BJ (cell line): ENCODE data around the gene STON2. TPM values are rescaled to one million over a fixed set of nuclear protein-coding genes. Genes with fewer than 3 reads are reported as not detected.

Experiments
- CTCF ChIA-PET: fragments of 350-600 bp; formaldehyde crosslinking; extraction: SDS; loops from one replicate; lab custom pipeline; 2021; ENCODE audit warnings: antibody characterized with exemption, inconsistent platforms; lab: Yijun Ruan, JAX
- POLR2A ChIA-PET: fragments of 300-600 bp; sonication (Branson Sonifier 250); formaldehyde crosslinking; extraction: SDS; loops from one replicate; lab custom pipeline; 2021; ENCODE audit warnings: antibody characterized with exemption; lab: Charles Lee
- DNase-seq: peaks from one replicate; pipeline ENCODE4 v3.0.0-alpha.2; 2011; ENCODE audit warnings: low read depth
- H3K27me3 ChIP-seq: 2 replicates; pipeline ENCODE4 v1.6.0; 2011; ENCODE audit warnings: low read length; ENCODE audit not compliant: control insufficient read depth, insufficient read depth
- H3K36me3 ChIP-seq: 2 replicates; pipeline ENCODE4 v1.5.1; 2011; ENCODE audit warnings: low read length; ENCODE audit not compliant: control insufficient read depth, insufficient read depth
- H3K4me3 ChIP-seq: 2 replicates; pipeline ENCODE4 v1.5.1; 2011; ENCODE audit warnings: low read depth, mild to moderate bottlenecking, control low read depth, low read length
- CTCF ChIP-seq: IDR thresholded peaks from 2 replicates; pipeline ENCODE4 v1.5.1; 2011; ENCODE audit warnings: low read depth, mild to moderate bottlenecking, control low read depth, inconsistent platforms, low read length, moderate library complexity; ENCODE audit not compliant: insufficient read depth
- polyA plus RNA-seq: library from polyadenylated mRNA; depleted of rRNA; stranded (reverse); fragments of >200 nt; gene quantifications from 2 replicates; pipeline ENCODE4 v1.2.3, GENCODE V29; 2011

Gene STON2
- polyA plus RNA-seq, 1 experiment = not detected

- no peak overlapping the region for H3K4me3 ChIP-seq
- no peaks in the 10 kb centered on the region for H3K27me3 ChIP-seq
- ChIA-PET CTCF (no interaction called here), POLR2A (no interaction called here)
- no peak for TF ChIP-seq CTCF
- H3K36me3 ChIP-seq = no peaks in the 10 kb centered on the region
- no peak for DNase-seq
Observed at GRCh38 chr14:81313200-81313599, 86.9 kb downstream of the STON2 start.

GRCh38 chr14:81312289-81312876, 87.7 kb downstream of the STON2 start:
- DNase-seq = no peak
- no peaks in the 10 kb centered on the region for H3K27me3 ChIP-seq
- H3K4me3 ChIP-seq = no peak overlapping the region
- no peaks in the 10 kb centered on the region for H3K36me3 ChIP-seq
- ChIA-PET CTCF (no interaction called here), POLR2A (interaction anchor here (0.6 kb wide), 1 partner anchor 164 kb away, joined by 3 read pairs; no protein-coding TSS in a partner anchor)
- no peak for TF ChIP-seq CTCF

GRCh38 chr14:81311778-81312177, 88.3 kb downstream of the STON2 start:
- no peak for TF ChIP-seq CTCF
- no peaks in the 10 kb centered on the region for H3K27me3 ChIP-seq
- H3K4me3 ChIP-seq = no peak overlapping the region
- H3K36me3 ChIP-seq = no peaks in the 10 kb centered on the region
- ChIA-PET POLR2A (no interaction called here), CTCF (no interaction called here)
- DNase-seq = no peak

- ChIA-PET CTCF (no interaction called here), POLR2A (no interaction called here)
- no peaks in the 10 kb centered on the region for H3K36me3 ChIP-seq
- H3K27me3 ChIP-seq = no peaks in the 10 kb centered on the region
- DNase-seq = no peak
- no peak overlapping the region for H3K4me3 ChIP-seq
- TF ChIP-seq CTCF = no peak
Observed at GRCh38 chr14:81311141-81311540, 89.0 kb downstream of the STON2 start.

GRCh38 chr14:81310606-81311005, 89.5 kb downstream of the STON2 start:
- DNase-seq = no peak
- no peaks in the 10 kb centered on the region for H3K27me3 ChIP-seq
- ChIA-PET CTCF (no interaction called here), POLR2A (no interaction called here)
- no peaks in the 10 kb centered on the region for H3K36me3 ChIP-seq
- no peak for TF ChIP-seq CTCF
- H3K4me3 ChIP-seq = no peak overlapping the region
